Left renal pelvis (tissue), 4 donors: ENCODE results near the gene ZNF556. TPM values are rescaled to one million over a fixed set of nuclear protein-coding genes. Genes with fewer than 3 reads are reported as not detected.
"Not testable (repeated sequence)": the region's sequence is repeated elsewhere in the genome, so short reads cannot be mapped to it uniquely, and the experiment has no call there.

ENCODE experiments used
- DNase-seq, 4 donors: peaks; one replicate each; pipeline ENCODE4 v3.0.0-alpha.2; 2013; ENCODE audit warnings: low read depth in 4 of 4, low spot score in 3 of 4
- polyA plus RNA-seq, 4 donors: library from polyadenylated mRNA; unstranded; fragments of 120-200 nt; gene quantifications; one replicate each; pipeline ENCODE4 v1.2.1, GENCODE V29; 2013; ENCODE audit not compliant: insufficient read length in 4 of 4

ZNF556 gene
- polyA plus RNA-seq, 4 donors: 0.58 to 1.3 (median 1.0) TPM

GRCh38 chr19:2902590-2903218 is 35.6 kb downstream of the ZNF556 start:
- no peak for DNase-seq

GRCh38 chr19:2903326-2903725 is 36.2 kb downstream of the ZNF556 start:
- not testable (repeated sequence) for DNase-seq

GRCh38 chr19:2905918-2906519 is 38.9 kb downstream of the ZNF556 start:
- no peak for DNase-seq

- no peak for DNase-seq
Measured at GRCh38 chr19:2906631-2907195, 39.6 kb downstream of the ZNF556 start.

- DNase-seq: no peak
Measured at GRCh38 chr19:2912306-2912705, 45.2 kb downstream of the ZNF556 start.

- no peak for DNase-seq
Measured at GRCh38 chr19:2917275-2918184, 50.4 kb downstream of the ZNF556 start.

GRCh38 chr19:2922987-2923386 is 55.9 kb downstream of the ZNF556 start:
- DNase-seq: no peak

- no peak for DNase-seq
Measured at GRCh38 chr19:2923510-2923909, 56.4 kb downstream of the ZNF556 start.

- no peak for DNase-seq
Measured at GRCh38 chr19:2926341-2927031, 59.4 kb downstream of the ZNF556 start.

- no peak for DNase-seq
Measured at GRCh38 chr19:2927032-2927430, 59.9 kb downstream of the ZNF556 start.

Other genes starting within 250 kb of the ZNF556 start
- 1 to 10 TPM; 5.3 to 7.1 (median 5.5) TPM for gene GNG7, start 164.6 kb upstream of the ZNF556 start, polyA plus RNA-seq
- gene DIRAS1, start 146.0 kb upstream of the ZNF556 start, polyA plus RNA-seq: 1 to 10 TPM; 3.2 to 5.3 (median 3.5) TPM
- 10 to 100 TPM; 23.8 to 31.5 (median 27.1) TPM for gene SLC39A3, start 127.3 kb upstream of the ZNF556 start, polyA plus RNA-seq
- gene SGTA, start 84.1 kb upstream of the ZNF556 start, polyA plus RNA-seq: 10 to 100 TPM; 41.8 to 64.0 (median 50.8) TPM
- gene THOP1, start 81.8 kb upstream of the ZNF556 start, polyA plus RNA-seq: 10 to 100 TPM; 28.9 to 62.2 (median 41.2) TPM
- gene ZNF554, start 47.5 kb upstream of the ZNF556 start, polyA plus RNA-seq: 1 to 10 TPM; 7.4 to 9.9 (median 9.2) TPM
- 10 to 100 TPM; 10.0 to 14.7 (median 11.9) TPM for gene ZNF555, start 25.9 kb upstream of the ZNF556 start, polyA plus RNA-seq
- gene ZNF57, start 33.6 kb downstream of the ZNF556 start, polyA plus RNA-seq: 1 to 10 TPM; 4.9 to 9.2 (median 7.7) TPM
- gene ZNF77, start 77.6 kb downstream of the ZNF556 start, polyA plus RNA-seq: 1 to 10 TPM; 6.5 to 8.1 (median 7.3) TPM
- gene TLE6, start 110.2 kb downstream of the ZNF556 start, polyA plus RNA-seq: 10 to 100 TPM in 1 of 4 donors, 1 to 10 TPM in 3; 1.9 to 10.5 (median 7.5) TPM
- 10 to 100 TPM; 39.1 to 68.7 (median 43.7) TPM for gene TLE2, start 161.9 kb downstream of the ZNF556 start, polyA plus RNA-seq
- gene TLE5, start 195.2 kb downstream of the ZNF556 start, polyA plus RNA-seq: 100 to 1,000 TPM; 425 to 627 (median 469) TPM
- 10 to 100 TPM; 49.1 to 58.9 (median 54.2) TPM for gene GNA11, start 227.0 kb downstream of the ZNF556 start, polyA plus RNA-seq